HepG2 (cell line): Measurements from ENCODE around the gene CEBPE. TPM values are rescaled to one million over a fixed set of nuclear protein-coding genes. Genes with fewer than 3 reads are reported as not detected.
A peak's percentile ranks its signal among the peaks of the same experiment; 100 is the strongest.

Experiments
- ATAC-seq: fragments of 200-7000 bp; cut with Tn5 transposase; 3 replicates; pipeline ENCODE4 v1.9.1; 2020; ENCODE audit warnings: mild to moderate bottlenecking, moderate library complexity
- BruUV-seq: library from RNA; stranded (reverse); fragments of 400-500 nt; replicated peaks from 2 replicates; lab custom pipeline; 2021; lab: Mats Ljungman, UMichigan
- CTCF ChIA-PET: fragments of 300-600 bp; formaldehyde crosslinking; extraction: SDS; loops from one replicate; lab custom pipeline; 2021; ENCODE audit warnings: low total read pairs, inconsistent platforms, low intra/inter-chr PET ratio; lab: Yijun Ruan, JAX
- POLR2A ChIA-PET: fragments of 350-600 bp; sonication (Branson Sonifier 250); formaldehyde crosslinking; loops from one replicate; lab custom pipeline; 2020; ENCODE audit warnings: antibody characterized with exemption, inconsistent platforms; lab: Yijun Ruan, JAX
- DNase-seq: peaks from one replicate; pipeline ENCODE4 v3.0.0-alpha.2; 2015; ENCODE audit warnings: low spot score
- FAIRE-seq: peaks from 3 replicates; lab custom pipeline; 2011; peaks lifted over from hg19 to GRCh38; lab: Jason Lieb, UNC
- H2AFZ ChIP-seq: one replicate; pipeline ENCODE4 v1.6.1; 2011; ENCODE audit warnings: low read length, inconsistent platforms
- H3K27ac ChIP-seq: fragments of 300-600 bp; 3 replicates; pipeline ENCODE4 v1.8.0; 2011; ENCODE audit warnings: mixed run types, mild to moderate bottlenecking, mixed read lengths, low read length, inconsistent platforms; ENCODE audit not compliant: insufficient read depth; ENCODE audit errors: extremely low read length
- H3K27me3 ChIP-seq, 2 experiments: fragments of 200-600 bp in 1 of 2; 2 replicates in 1 of 2; 3 replicates in 1 of 2; pipeline versions ENCODE4 v1.6.0 to v1.8.0; 2011; ENCODE audit warnings: low read length in 2 of 2, mild to moderate bottlenecking in 2 of 2, moderate library complexity in 2 of 2, inconsistent platforms in 1 of 2; ENCODE audit not compliant: insufficient read depth in 2 of 2, control insufficient read depth in 1 of 2
- H3K36me3 ChIP-seq, 2 experiments: fragments of 200-600 bp in 1 of 2; replicated peaks in 1 of 2; 2 replicates in 1 of 2; 3 replicates in 1 of 2; pipeline versions ENCODE4 v1.5.1 to v1.8.0; 2011; ENCODE audit warnings: low read length in 2 of 2, inconsistent platforms in 1 of 2; ENCODE audit not compliant: insufficient read depth in 2 of 2, control insufficient read depth in 1 of 2
- H3K4me1 ChIP-seq: 2 replicates; pipeline ENCODE4 v1.5.1; 2012; ENCODE audit warnings: low read length, inconsistent platforms; ENCODE audit not compliant: insufficient read depth
- H3K4me2 ChIP-seq: 2 replicates; pipeline ENCODE4 v1.6.0; 2011; ENCODE audit warnings: low read depth, low read length, inconsistent platforms
- H3K4me3 ChIP-seq, 3 experiments: fragments of 200-600 bp in 1 of 3; sonication (generic), shearing (Covaris generic) in 1 of 3; replicated peaks in 1 of 3; 2 replicates each; pipeline ENCODE4 v1.5.1; 2011 to 2016; ENCODE audit warnings: low read length in 3 of 3, inconsistent platforms in 2 of 3, low read depth in 2 of 3, mild to moderate bottlenecking in 2 of 3, control low read depth in 1 of 3, mixed read lengths in 1 of 3; ENCODE audit not compliant: insufficient read depth in 1 of 3
- H3K79me2 ChIP-seq: one replicate; pipeline ENCODE4 v1.6.1; 2011; ENCODE audit warnings: low read length, inconsistent platforms; ENCODE audit not compliant: insufficient read depth
- H3K9ac ChIP-seq: 2 replicates; pipeline ENCODE4 v1.6.0; 2011; ENCODE audit warnings: mild to moderate bottlenecking, low read depth, low read length, inconsistent platforms; ENCODE audit not compliant: insufficient read depth
- H3K9me3 ChIP-seq: 2 replicates; pipeline ENCODE4 v1.5.1; 2012; ENCODE audit warnings: mild to moderate bottlenecking, low read length
- H4K20me1 ChIP-seq: 2 replicates; pipeline ENCODE4 v1.6.0; 2011; ENCODE audit warnings: inconsistent platforms, mild to moderate bottlenecking, low read length, moderate library complexity; ENCODE audit not compliant: insufficient read depth
- BCL6 ChIP-seq: IDR thresholded peaks from 2 replicates; pipeline ENCODE4 v1.6.1; 2016; ENCODE audit warnings: missing genetic modification reagents, missing compliant biosample characterization
- EED ChIP-seq: sonication (generic); formaldehyde crosslinking; IDR thresholded peaks from 2 replicates; pipeline ENCODE4 v1.5.0; 2020; ENCODE audit warnings: mild to moderate bottlenecking, missing genetic modification reagents
- ISX ChIP-seq: sonication (generic); formaldehyde crosslinking; conservative IDR thresholded peaks from 2 replicates; pipeline ENCODE4 v1.5.0; 2020; ENCODE audit warnings: missing genetic modification reagents
- MAZ ChIP-seq, 2 experiments: sonication (generic) in 1 of 2; formaldehyde crosslinking in 1 of 2; IDR thresholded peaks; 2 replicates each; pipeline versions ENCODE4 v1.5.0 to v1.6.1; 2012 to 2020; ENCODE audit warnings: low read depth in 2 of 2, mild to moderate bottlenecking in 2 of 2, borderline replicate concordance in 1 of 2, improper control_type of control experiment in 1 of 2, low read length in 1 of 2, missing genetic modification reagents in 1 of 2, moderate library complexity in 1 of 2
- MNT ChIP-seq: fragments of 450-650 bp; IDR thresholded peaks from 2 replicates; pipeline ENCODE4 v1.6.1; 2016
- NRL ChIP-seq: sonication (generic); formaldehyde crosslinking; IDR thresholded peaks from 2 replicates; pipeline ENCODE4 v1.5.0; 2020; ENCODE audit warnings: missing genetic modification reagents, mild to moderate bottlenecking, moderate library complexity, borderline replicate concordance
- RBM39 ChIP-seq: fragments of 200-400 bp; formaldehyde crosslinking; IDR thresholded peaks from one replicate; pipeline ENCODE4 v1.6.1; 2018; ENCODE audit warnings: antibody characterized with exemption, mild to moderate bottlenecking, low read depth, low read length; ENCODE audit not compliant: poor library complexity, severe bottlenecking
- SMAD1 ChIP-seq: sonication (generic); formaldehyde crosslinking; IDR thresholded peaks from 2 replicates; pipeline ENCODE4 v1.4.0; 2020; ENCODE audit warnings: missing genetic modification reagents, low read depth, mild to moderate bottlenecking, borderline replicate concordance
- TCF12 ChIP-seq, 2 experiments: fragments of 450-650 bp in 1 of 2; sonication (generic) in 1 of 2; formaldehyde crosslinking in 1 of 2; IDR thresholded peaks; 2 replicates each; pipeline versions ENCODE4 v1.6.1 to v1.8.0; 2017 to 2022; ENCODE audit warnings: antibody characterized with exemption in 1 of 2, mild to moderate bottlenecking in 1 of 2, missing genetic modification reagents in 1 of 2, moderate library complexity in 1 of 2
- ZFX ChIP-seq: sonication (generic); formaldehyde crosslinking; IDR thresholded peaks from 2 replicates; pipeline ENCODE4 v1.4.0; 2020; ENCODE audit warnings: mild to moderate bottlenecking, low read depth, missing genetic modification reagents, moderate library complexity
- ZNF138 ChIP-seq: sonication (generic); formaldehyde crosslinking; IDR thresholded peaks from 2 replicates; pipeline ENCODE4 v1.5.0; 2020; ENCODE audit warnings: mild to moderate bottlenecking, low read depth, missing genetic modification reagents
- ZNF430 ChIP-seq: sonication (generic); formaldehyde crosslinking; IDR thresholded peaks from 2 replicates; pipeline ENCODE4 v1.9.0; 2021; ENCODE audit warnings: mild to moderate bottlenecking, missing genetic modification reagents
- ZNF607 ChIP-seq: sonication (generic); formaldehyde crosslinking; IDR thresholded peaks from 2 replicates; pipeline ENCODE4 v1.5.1; 2020; ENCODE audit warnings: missing genetic modification reagents, mild to moderate bottlenecking, borderline replicate concordance
- ZNF614 ChIP-seq: IDR thresholded peaks from 2 replicates; pipeline ENCODE4 v1.6.1; 2018; ENCODE audit warnings: missing biosample characterization, missing genetic modification reagents, inconsistent platforms, borderline replicate concordance
- ZNF7 ChIP-seq: IDR thresholded peaks from 2 replicates; pipeline ENCODE4 v1.6.1; 2016; ENCODE audit warnings: missing biosample characterization, missing genetic modification reagents
- ZNF768 ChIP-seq: sonication (generic); formaldehyde crosslinking; IDR thresholded peaks from 2 replicates; pipeline ENCODE4 v1.4.0; 2020; ENCODE audit warnings: missing genetic modification reagents
- ZNF770 ChIP-seq: sonication (generic); formaldehyde crosslinking; IDR thresholded peaks from 2 replicates; pipeline ENCODE4 v1.5.0; 2020; ENCODE audit warnings: mild to moderate bottlenecking, missing genetic modification reagents
- WGBS: methylation state at CpG from one replicate; pipeline ENCODE4 v1.1.6; 2017; ENCODE audit warnings: low lambda C conversion rate; 5-methylcytosine and 5-hydroxymethylcytosine counted together
- in situ Hi-C: cut with HindIII; loops from 2 replicates; pipeline ENCODE4 v1.10.0; 2017; ENCODE audit warnings: low pct_unique_long_range_greater_than_20kb; ENCODE audit not compliant: extremely low pct_ligation_motif_present
- intact Hi-C: fragments of 100-400 bp; cut with micrococcal nuclease; formaldehyde crosslinking; loops from one replicate; pipeline ENCODE4 v1.10.0; 2022; ENCODE audit not compliant: unreplicated experiment
- polyA plus RNA-seq, 8 experiments: library from polyadenylated mRNA; depleted of rRNA in 3 of 8; stranded (reverse) in 7 of 8; unstranded in 1 of 8; fragments of >200 nt; fragmentation: Illumina TruSeq in 4 of 8; extraction: Trizol in 4 of 8; gene quantifications; 2 replicates each; pipeline versions ENCODE4 v1.2.1 to v1.2.3, GENCODE V29; 2011 to 2016; ENCODE audit warnings: low read depth in 4 of 8, missing spikeins in 1 of 8, mixed read lengths in 1 of 8; ENCODE audit not compliant: insufficient read depth in 1 of 8
- total RNA-seq, 5 experiments: library from RNA; depleted of rRNA; stranded (reverse); fragments of >200 nt; fragmentation: Illumina TruSeq; extraction: Trizol; gene quantifications; 2 replicates each; pipeline ENCODE4 v1.2.3, GENCODE V29; 2016; ENCODE audit warnings: low read depth in 1 of 5
- TF ChIP-seq, protein P1 (sequence below): sonication (generic); formaldehyde crosslinking; IDR thresholded peaks from 2 replicates; pipeline ENCODE4 v1.4.0; 2020; ENCODE audit warnings: missing genetic modification reagents
- TF ChIP-seq, protein P2 (sequence below): IDR thresholded peaks from 2 replicates; pipeline ENCODE4 v1.6.1; 2012; ENCODE audit warnings: inconsistent platforms

Gene CEBPE
- total and polyA plus RNA-seq, 2 of the 13 experiments (the other 11 are each of a cell fraction or from before 2014, with no cell fraction given) = 0.09 to 0.11 TPM

GRCh38 chr14:23136566-23137133, 17.6 kb upstream of the CEBPE start:
- peaks cover 11 to 57% of the 10 kb centered on the region in 2 experiments for H3K27me3 ChIP-seq
- ATAC-seq = peak; percentile 60
- in situ Hi-C loops = no loop called here
- no peak overlapping the region for H2AFZ ChIP-seq
- no peak overlapping the region; a peak in 1 of 6 replicates for H3K4me3 ChIP-seq
- POLR2A ChIA-PET = no interaction called here
- no peak for DNase-seq
- H3K27ac ChIP-seq = no peak overlapping the region
- WGBS = 29% methylated on average over 16 of the region's 16 CpGs
- no TSS peak for BruUV-seq
- H4K20me1 ChIP-seq = no peaks in the 10 kb centered on the region
- FAIRE-seq = peak; percentile 51
- no peaks in the 10 kb centered on the region for H3K36me3 ChIP-seq
- no peaks in the 10 kb centered on the region for H3K9me3 ChIP-seq
- peak overlapping the region; percentile 29 for H3K4me2 ChIP-seq
- H3K4me1 ChIP-seq = peaks cover 17% of the 10 kb centered on the region
- no peak overlapping the region for H3K9ac ChIP-seq
- no peaks in the 10 kb centered on the region for H3K79me2 ChIP-seq
- intact Hi-C loops = no loop called here
- CTCF ChIA-PET = interaction anchor here (1.1 kb wide), 2 partner anchors 16 kb away, joined by 4 to 5 read pairs; no protein-coding TSS in a partner anchor
- 0 out of 2 replicates have a peak, but pooled peaks have one; percentile 21 for TF ChIP-seq ZFX (CRISPR knock-in tag)
- TF ChIP-seq BCL6 (CRISPR knock-in tag) = 0 out of 2 replicates have a peak, but pooled peaks have one; percentile 17
- no peak for TF ChIP-seq ZNF607 (CRISPR knock-in tag)
- TF ChIP-seq ZNF768 (CRISPR knock-in tag) = peak; percentile 27; the same call in 1 of the 2 replicates
- no peak for TF ChIP-seq TCF12 (IDR thresholded peaks at IDR 0.05)
- no peak for TF ChIP-seq TCF12 (CRISPR knock-in tag; IDR thresholded peaks at IDR 0.05)
- TF ChIP-seq MAZ (IDR thresholded peaks at IDR 0.05; ENCODE audit: borderline replicate concordance, low read depth, low read length) = no peak
- TF ChIP-seq MAZ (CRISPR knock-in tag; IDR thresholded peaks at IDR 0.05; ENCODE audit: low read depth) = peak; percentile 35; the same call in 1 of the 2 replicates
- peak; percentile 65; the same call in 1 of the 2 replicates for TF ChIP-seq ZNF430 (CRISPR knock-in tag)
- TF ChIP-seq, protein P1, sequence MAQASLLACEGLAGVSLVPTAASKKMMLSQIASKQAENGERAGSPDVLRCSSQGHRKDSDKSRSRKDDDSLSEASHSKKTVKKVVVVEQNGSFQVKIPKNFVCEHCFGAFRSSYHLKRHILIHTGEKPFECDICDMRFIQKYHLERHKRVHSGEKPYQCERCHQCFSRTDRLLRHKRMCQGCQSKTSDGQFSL (CRISPR knock-in tag) = no peak
- peak; percentile 78 for TF ChIP-seq EED (CRISPR knock-in tag)
- TF ChIP-seq, protein P2, sequence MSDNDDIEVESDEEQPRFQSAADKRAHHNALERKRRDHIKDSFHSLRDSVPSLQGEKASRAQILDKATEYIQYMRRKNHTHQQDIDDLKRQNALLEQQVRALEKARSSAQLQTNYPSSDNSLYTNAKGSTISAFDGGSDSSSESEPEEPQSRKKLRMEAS = 0 out of 2 replicates have a peak, but pooled peaks have one; percentile 8
- peak; percentile 20; the same call in 1 of the 2 replicates for TF ChIP-seq ZNF770 (CRISPR knock-in tag)
- TF ChIP-seq RBM39 = peak; percentile 6
- peak; percentile 18; the same call in 1 of the 2 replicates for TF ChIP-seq MNT
- TF ChIP-seq SMAD1 (CRISPR knock-in tag) = no peak
- TF ChIP-seq ZNF138 (CRISPR knock-in tag) = peak; percentile 67; the same call in 1 of the 2 replicates
- TF ChIP-seq ZNF7 = peak; percentile 35; the same call in 1 of the 2 replicates
- TF ChIP-seq ISX (CRISPR knock-in tag) = no peak
- TF ChIP-seq ZNF614 (CRISPR knock-in tag) = no peak
- TF ChIP-seq NRL (CRISPR knock-in tag) = peak; percentile 65; the same call in 1 of the 2 replicates
